GM19468 (cell line): Measurements from ENCODE around the gene FAM228B.
"Not testable (repeated sequence)": the region's sequence is repeated elsewhere in the genome, so short reads cannot be mapped to it uniquely, and the experiment has no call there.

Source experiments
- ATAC-seq: cut with Tn5 transposase; IDR thresholded peaks from one replicate; pipeline ENCODE4 v1.9.1; 2021; ENCODE audit warnings: mild to moderate bottlenecking, moderate library complexity, moderate number of reproducible peaks; ENCODE audit not compliant: unreplicated experiment; ENCODE audit errors: extremely low read depth

Gene FAM228B

GRCh38 chr2:24197213-24197612, 73.9 kb downstream of the FAM228B start:
- ATAC-seq: not testable (repeated sequence)

- ATAC-seq: no peak
Observed at GRCh38 chr2:24199968-24200590, 76.8 kb downstream of the FAM228B start.

GRCh38 chr2:24200799-24201198, 77.5 kb downstream of the FAM228B start:
- no peak for ATAC-seq

- no peak for ATAC-seq
Observed at GRCh38 chr2:24203029-24203786, 79.9 kb downstream of the FAM228B start.

DNA sequence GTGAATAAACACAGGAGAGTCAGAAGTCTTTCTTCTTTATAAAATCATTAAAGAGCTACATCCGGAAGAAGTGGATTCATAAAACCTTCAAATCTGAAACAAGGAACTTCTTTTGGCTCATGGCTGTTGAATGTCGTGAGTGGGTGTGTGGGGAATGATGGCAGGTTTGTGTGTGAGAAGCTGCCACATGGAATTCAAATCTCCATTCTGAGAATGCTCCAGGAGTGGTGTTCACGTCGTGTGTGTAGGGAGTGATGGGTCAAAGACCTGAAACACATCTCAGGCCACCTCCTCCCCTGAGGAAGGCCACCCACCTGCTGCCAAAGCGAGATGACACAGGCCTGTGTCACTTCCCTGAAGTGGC, 80.5 kb downstream of the FAM228B start:
- ATAC-seq: no peak

- ATAC-seq: no peak
Observed at GRCh38 chr2:24204505-24204904, 81.2 kb downstream of the FAM228B start.

DNA sequence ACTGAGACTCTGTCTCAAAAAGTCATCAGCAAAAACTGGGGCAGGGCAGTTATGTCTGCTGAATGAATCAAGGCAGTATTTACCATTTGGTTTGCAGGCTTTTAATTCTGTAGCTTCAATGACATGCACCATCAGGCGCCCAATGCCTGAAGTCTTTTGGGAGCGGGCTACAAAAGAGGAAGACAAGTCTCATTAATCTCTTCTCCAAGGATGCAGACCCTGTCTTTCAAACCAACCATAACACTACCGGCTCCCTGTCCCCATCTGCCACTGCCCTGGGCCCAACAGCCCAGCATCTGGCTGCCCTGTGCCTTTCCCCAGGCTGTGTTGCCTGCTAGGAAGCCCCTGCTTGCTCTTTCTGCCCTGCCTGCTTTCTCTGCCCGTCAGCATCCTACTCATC, 81.9 kb downstream of the FAM228B start:
- no peak for ATAC-seq

- no peak for ATAC-seq
Observed at GRCh38 chr2:24206242-24206641, 83.0 kb downstream of the FAM228B start.

- no peak for ATAC-seq
Observed at GRCh38 chr2:24206714-24207113, 83.4 kb downstream of the FAM228B start.

- ATAC-seq: no peak
Observed at GRCh38 chr2:24207359-24207758, 84.1 kb downstream of the FAM228B start.

DNA sequence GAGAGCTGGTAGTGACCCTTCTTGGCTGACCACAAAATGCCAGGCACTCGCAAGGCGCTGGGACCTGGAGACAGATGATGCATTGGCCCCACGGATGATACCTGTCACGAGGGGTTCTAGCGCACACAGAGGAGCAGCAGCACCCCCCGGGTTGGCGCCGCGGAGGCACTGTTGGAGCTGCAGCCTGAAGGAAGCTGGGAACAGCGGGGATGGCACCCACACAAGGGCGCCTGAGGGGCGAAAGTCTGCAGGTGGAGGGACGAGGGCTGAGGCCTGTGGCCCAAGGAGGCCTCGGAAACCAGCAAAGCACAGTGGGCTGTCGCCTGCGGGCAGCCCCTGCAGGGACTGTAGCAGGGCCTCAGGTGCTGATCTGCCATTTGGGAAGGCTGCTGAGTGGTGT, 85.2 kb downstream of the FAM228B start:
- no peak for ATAC-seq

DNA sequence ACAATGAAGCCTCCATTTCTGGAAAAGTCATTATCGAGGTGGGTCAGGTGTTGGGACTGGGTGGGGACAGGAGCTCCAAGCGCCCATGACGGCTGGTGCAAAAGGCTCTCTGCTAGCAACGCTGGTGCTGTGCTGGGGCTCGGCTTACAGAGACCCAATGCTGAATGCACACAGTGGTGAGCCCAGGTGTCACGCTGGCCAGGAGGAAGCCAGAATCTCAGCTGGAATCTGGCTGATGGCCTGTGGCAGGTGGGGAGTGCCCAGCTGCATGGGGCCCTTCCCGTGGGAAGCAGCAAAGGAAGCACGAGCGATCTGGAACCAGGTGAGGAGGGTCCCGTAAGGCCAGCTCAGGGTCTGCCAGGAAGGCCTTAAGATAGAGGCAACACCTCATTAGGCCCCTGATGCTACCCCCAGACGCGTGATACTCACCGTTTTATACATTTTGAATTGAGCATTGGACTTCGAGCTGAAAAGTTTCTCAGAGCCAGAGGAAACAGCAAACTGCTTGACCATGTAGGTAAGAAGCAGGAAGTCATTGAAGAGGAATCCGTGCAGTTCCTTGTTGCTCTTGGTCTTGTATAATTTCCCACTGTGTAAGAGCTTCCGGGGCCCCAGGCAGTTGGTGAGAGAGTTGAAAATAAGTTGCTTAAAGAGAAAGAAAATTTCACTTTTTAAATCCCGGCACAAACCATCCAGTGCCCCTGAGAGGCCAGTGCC, 86.3 kb downstream of the FAM228B start:
- no peak for ATAC-seq

- no peak for ATAC-seq
Observed at GRCh38 chr2:24210106-24210455, 86.8 kb downstream of the FAM228B start.

- ATAC-seq: no peak
Observed at GRCh38 chr2:24210723-24211122, 87.5 kb downstream of the FAM228B start.

DNA sequence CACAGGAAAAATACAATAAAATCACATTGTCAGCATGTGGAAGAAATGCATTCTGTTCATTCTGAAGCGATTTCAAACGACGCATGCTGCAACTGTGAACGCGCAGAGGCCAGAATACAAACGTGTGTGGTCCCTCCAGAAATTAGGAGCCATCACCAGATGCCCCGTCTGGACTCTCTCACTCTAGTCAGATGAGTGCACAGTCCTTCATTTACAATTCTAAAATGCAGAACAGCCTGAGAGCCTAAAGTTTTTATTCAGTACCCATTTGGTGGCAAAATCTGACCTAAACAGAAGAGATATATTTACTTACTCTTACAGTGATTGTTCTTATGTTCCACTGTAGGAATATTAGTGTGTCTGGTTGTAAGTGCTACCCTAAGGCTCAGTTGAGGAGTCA, 88.1 kb downstream of the FAM228B start:
- no peak for ATAC-seq

GRCh38 chr2:24214880-24215279, 91.6 kb downstream of the FAM228B start:
- peak; percentile 82 for ATAC-seq
